ENCODE measurements around the gene MARS1.

GRCh38 chr12:57547288-57548012, 59.6 kb downstream of the MARS1 start:
- TF ChIP-seq, protein P1, sequence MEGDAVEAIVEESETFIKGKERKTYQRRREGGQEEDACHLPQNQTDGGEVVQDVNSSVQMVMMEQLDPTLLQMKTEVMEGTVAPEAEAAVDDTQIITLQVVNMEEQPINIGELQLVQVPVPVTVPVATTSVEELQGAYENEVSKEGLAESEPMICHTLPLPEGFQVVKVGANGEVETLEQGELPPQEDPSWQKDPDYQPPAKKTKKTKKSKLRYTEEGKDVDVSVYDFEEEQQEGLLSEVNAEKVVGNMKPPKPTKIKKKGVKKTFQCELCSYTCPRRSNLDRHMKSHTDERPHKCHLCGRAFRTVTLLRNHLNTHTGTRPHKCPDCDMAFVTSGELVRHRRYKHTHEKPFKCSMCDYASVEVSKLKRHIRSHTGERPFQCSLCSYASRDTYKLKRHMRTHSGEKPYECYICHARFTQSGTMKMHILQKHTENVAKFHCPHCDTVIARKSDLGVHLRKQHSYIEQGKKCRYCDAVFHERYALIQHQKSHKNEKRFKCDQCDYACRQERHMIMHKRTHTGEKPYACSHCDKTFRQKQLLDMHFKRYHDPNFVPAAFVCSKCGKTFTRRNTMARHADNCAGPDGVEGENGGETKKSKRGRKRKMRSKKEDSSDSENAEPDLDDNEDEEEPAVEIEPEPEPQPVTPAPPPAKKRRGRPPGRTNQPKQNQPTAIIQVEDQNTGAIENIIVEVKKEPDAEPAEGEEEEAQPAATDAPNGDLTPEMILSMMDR (IDR thresholded peaks at IDR 0.05; ENCODE audit: insufficient read depth, low read depth, low read length), result no peak
- no peak for TF ChIP-seq EZH2 (IDR thresholded peaks at IDR 0.05; ENCODE audit: insufficient read depth, low read length)
